HCT116 (cell line): ENCODE data around the gene CALD1. TPM values are rescaled to one million over a fixed set of nuclear protein-coding genes. Genes with fewer than 3 reads are reported as not detected.

ENCODE experiments used
- ATAC-seq: fragments of 200-7000 bp; cut with Tn5 transposase; 2 replicates; pipeline ENCODE4 v1.9.1; 2020; ENCODE audit warnings: mild to moderate bottlenecking, moderate library complexity
- BruUV-seq: library from RNA; stranded (reverse); fragments of 400-500 nt; replicated peaks from 2 replicates; lab custom pipeline; 2021; lab: Mats Ljungman, UMichigan
- CTCF ChIA-PET: fragments of 300-600 bp; sonication (Branson Sonifier 250); formaldehyde crosslinking; loops from one replicate; lab custom pipeline; 2021; ENCODE audit warnings: antibody characterized with exemption; lab: Charles Lee
- POLR2A ChIA-PET: fragments of 300-600, 350-600 bp; sonication (Branson Sonifier 250); formaldehyde crosslinking; loops from one replicate; lab custom pipeline; 2021; ENCODE audit warnings: antibody characterized with exemption; lab: Charles Lee
- RAD21 ChIA-PET, 2 experiments: fragments of 300-600 bp; sonication (Branson Sonifier 250); formaldehyde crosslinking; loops; one replicate each; lab custom pipeline; 2023; ENCODE audit warnings: low total read pairs in 2 of 2; ENCODE audit not compliant: uncharacterized antibody in 2 of 2, unreplicated experiment in 2 of 2, low non-redundant PET in 1 of 2; lab: Charles Lee
- DNase-seq: peaks from one replicate; pipeline ENCODE4 v3.0.0-alpha.2; 2010; ENCODE audit warnings: low read depth, low spot score
- H2AFZ ChIP-seq: fragments of 200-600 bp; shearing (Covaris generic), sonication (generic); 2 replicates; pipeline ENCODE4 v1.6.1; 2017; ENCODE audit warnings: low read depth, mixed run types, mixed read lengths, antibody characterized with exemption, low read length; ENCODE audit not compliant: poor library complexity, severe bottlenecking
- H3K27ac ChIP-seq: 2 replicates; pipeline ENCODE4 v1.5.1; 2012; ENCODE audit warnings: low read depth, low read length
- H3K27me3 ChIP-seq: fragments of 200-600 bp; sonication (generic); 2 replicates; pipeline ENCODE4 v1.6.1; 2016; ENCODE audit warnings: mixed run types, low read length, mixed read lengths; ENCODE audit not compliant: insufficient read depth
- H3K36me3 ChIP-seq, 2 experiments: fragments of 200-500 bp in 1 of 2; fragments of 200-600 bp in 1 of 2; sonication (Bioruptor generic) in 1 of 2; sonication (generic) in 1 of 2; 2 replicates each; pipeline versions ENCODE4 v1.5.1 to v1.6.1; 2014 to 2016; ENCODE audit warnings: low read length in 2 of 2, inconsistent platforms in 1 of 2, mixed read lengths in 1 of 2, mixed run types in 1 of 2; ENCODE audit not compliant: insufficient read depth in 2 of 2, control insufficient read depth in 1 of 2
- H3K4me1 ChIP-seq, 2 experiments: fragments of 200-600 bp in 1 of 2; sonication (generic) in 1 of 2; 2 replicates each; pipeline versions ENCODE4 v1.5.1 to v1.6.1; 2012 to 2017; ENCODE audit warnings: low read length in 2 of 2, inconsistent platforms in 1 of 2, mild to moderate bottlenecking in 1 of 2, mixed read lengths in 1 of 2, mixed run types in 1 of 2, moderate library complexity in 1 of 2; ENCODE audit not compliant: insufficient read depth in 2 of 2, control insufficient read depth in 1 of 2
- H3K4me2 ChIP-seq: fragments of 200-600 bp; sonication (generic); 2 replicates; pipeline ENCODE4 v1.6.1; 2017; ENCODE audit warnings: mixed run types, low read length, mixed read lengths
- H3K4me3 ChIP-seq, 2 experiments: fragments of 200-600 bp in 1 of 2; sonication (generic) in 1 of 2; replicated peaks in 1 of 2; 2 replicates each; pipeline ENCODE4 v1.5.1; 2011 to 2016; ENCODE audit warnings: low read length in 2 of 2, control low read depth in 1 of 2, low read depth in 1 of 2, mild to moderate bottlenecking in 1 of 2, mixed read lengths in 1 of 2, mixed run types in 1 of 2
- H3K79me2 ChIP-seq: fragments of 200-600 bp; sonication (generic); 2 replicates; pipeline ENCODE4 v1.6.1; 2017; ENCODE audit warnings: mild to moderate bottlenecking, mixed run types, low read length, moderate library complexity, mixed read lengths; ENCODE audit not compliant: insufficient read depth
- H3K9ac ChIP-seq: fragments of 200-600 bp; sonication (generic); 2 replicates; pipeline ENCODE4 v1.6.1; 2016; ENCODE audit warnings: low read length, mixed read lengths
- H3K9me2 ChIP-seq: fragments of 200-600 bp; sonication (generic), shearing (Covaris generic); 2 replicates; pipeline ENCODE4 v1.6.1; 2017; ENCODE audit warnings: mixed run types, mild to moderate bottlenecking, moderate library complexity; ENCODE audit not compliant: insufficient read depth
- H3K9me3 ChIP-seq, 2 experiments: fragments of 200-500 bp in 1 of 2; fragments of 200-600 bp in 1 of 2; sonication (Bioruptor generic) in 1 of 2; sonication (generic) in 1 of 2; 2 replicates each; pipeline ENCODE4 v1.6.1; 2014 to 2017; ENCODE audit warnings: low read length in 2 of 2, mixed read lengths in 2 of 2, inconsistent platforms in 1 of 2, low read depth in 1 of 2, mild to moderate bottlenecking in 1 of 2, mixed run types in 1 of 2, moderate library complexity in 1 of 2; ENCODE audit not compliant: control insufficient read depth in 1 of 2, insufficient read depth in 1 of 2
- H4K20me1 ChIP-seq: fragments of 200-600 bp; sonication (generic), shearing (Covaris generic); 2 replicates; pipeline ENCODE4 v1.6.1; 2017; ENCODE audit warnings: mixed run types, mild to moderate bottlenecking, moderate library complexity; ENCODE audit not compliant: insufficient read depth
- CBX3 ChIP-seq: IDR thresholded peaks from 2 replicates; pipeline ENCODE4 v1.6.1; 2012; ENCODE audit warnings: low read depth
- EGR1 ChIP-seq: IDR thresholded peaks from 2 replicates; pipeline ENCODE4 v1.6.1; 2012; ENCODE audit warnings: low read depth
- ELF1 ChIP-seq: IDR thresholded peaks from 2 replicates; pipeline ENCODE4 v1.6.1; 2012; ENCODE audit warnings: low read depth, borderline replicate concordance
- JUND ChIP-seq: IDR thresholded peaks from 2 replicates; pipeline ENCODE4 v1.6.1; 2012
- RAD21 ChIP-seq: IDR thresholded peaks from 2 replicates; pipeline ENCODE4 v1.6.1; 2012; ENCODE audit warnings: low read depth, mild to moderate bottlenecking
- TCF7L2 ChIP-seq: IDR thresholded peaks from 2 replicates; pipeline ENCODE4 v1.7.0; 2011; ENCODE audit warnings: borderline replicate concordance, inconsistent platforms; ENCODE audit not compliant: insufficient read depth, insufficient read length; ENCODE audit errors: extremely low read depth
- intact Hi-C: fragments of 100-400 bp; cut with micrococcal nuclease; formaldehyde crosslinking; loops from 2 replicates; pipeline ENCODE4 v1.10.0; 2022
- total RNA-seq: library from RNA; stranded (reverse); gene quantifications from one replicate; pipeline ENCODE4 v1.2.1, GENCODE V29; 2021; ENCODE audit not compliant: unreplicated experiment
- TF ChIP-seq, protein P1 (sequence below): IDR thresholded peaks from 2 replicates; pipeline ENCODE4 v1.6.1; 2012; ENCODE audit warnings: low read depth
- TF ChIP-seq, protein P2 (sequence below), 3 experiments: fragments of 200-600 bp in 1 of 3; sonication (generic) in 1 of 3; IDR thresholded peaks in 2 of 3; conservative IDR thresholded peaks in 1 of 3; 2 replicates each; pipeline ENCODE4 v1.5.1; 2012 to 2017; ENCODE audit warnings: low read depth in 2 of 3, low read length in 2 of 3, antibody characterized with exemption in 1 of 3, borderline replicate concordance in 1 of 3, control low read depth in 1 of 3, mild to moderate bottlenecking in 1 of 3, mixed read lengths in 1 of 3, mixed run types in 1 of 3, moderate library complexity in 1 of 3; ENCODE audit not compliant: insufficient read depth in 1 of 3

CALD1 gene
- total RNA-seq, 1 experiment from 2014 or later = 66.8 TPM

DNA sequence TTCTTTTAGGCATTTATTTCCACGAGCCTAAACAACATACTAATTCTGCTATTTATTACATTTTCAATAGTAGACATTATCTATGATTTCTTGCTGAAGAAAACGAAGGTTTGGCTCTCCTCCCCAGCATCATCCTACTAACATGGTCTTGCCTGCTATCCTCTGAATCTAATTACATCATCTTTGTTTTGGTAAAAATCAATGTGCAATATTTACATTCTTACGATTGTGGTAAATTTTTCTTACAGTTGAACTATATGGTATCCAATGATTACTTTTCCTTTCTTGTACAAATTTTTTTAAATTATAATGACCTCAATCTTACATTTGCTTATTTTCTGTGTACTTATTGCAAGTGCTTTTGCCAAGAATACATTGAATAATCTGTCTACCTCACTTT is 7.0 kb upstream of the CALD1 start (continued):
- TF ChIP-seq, protein P1, sequence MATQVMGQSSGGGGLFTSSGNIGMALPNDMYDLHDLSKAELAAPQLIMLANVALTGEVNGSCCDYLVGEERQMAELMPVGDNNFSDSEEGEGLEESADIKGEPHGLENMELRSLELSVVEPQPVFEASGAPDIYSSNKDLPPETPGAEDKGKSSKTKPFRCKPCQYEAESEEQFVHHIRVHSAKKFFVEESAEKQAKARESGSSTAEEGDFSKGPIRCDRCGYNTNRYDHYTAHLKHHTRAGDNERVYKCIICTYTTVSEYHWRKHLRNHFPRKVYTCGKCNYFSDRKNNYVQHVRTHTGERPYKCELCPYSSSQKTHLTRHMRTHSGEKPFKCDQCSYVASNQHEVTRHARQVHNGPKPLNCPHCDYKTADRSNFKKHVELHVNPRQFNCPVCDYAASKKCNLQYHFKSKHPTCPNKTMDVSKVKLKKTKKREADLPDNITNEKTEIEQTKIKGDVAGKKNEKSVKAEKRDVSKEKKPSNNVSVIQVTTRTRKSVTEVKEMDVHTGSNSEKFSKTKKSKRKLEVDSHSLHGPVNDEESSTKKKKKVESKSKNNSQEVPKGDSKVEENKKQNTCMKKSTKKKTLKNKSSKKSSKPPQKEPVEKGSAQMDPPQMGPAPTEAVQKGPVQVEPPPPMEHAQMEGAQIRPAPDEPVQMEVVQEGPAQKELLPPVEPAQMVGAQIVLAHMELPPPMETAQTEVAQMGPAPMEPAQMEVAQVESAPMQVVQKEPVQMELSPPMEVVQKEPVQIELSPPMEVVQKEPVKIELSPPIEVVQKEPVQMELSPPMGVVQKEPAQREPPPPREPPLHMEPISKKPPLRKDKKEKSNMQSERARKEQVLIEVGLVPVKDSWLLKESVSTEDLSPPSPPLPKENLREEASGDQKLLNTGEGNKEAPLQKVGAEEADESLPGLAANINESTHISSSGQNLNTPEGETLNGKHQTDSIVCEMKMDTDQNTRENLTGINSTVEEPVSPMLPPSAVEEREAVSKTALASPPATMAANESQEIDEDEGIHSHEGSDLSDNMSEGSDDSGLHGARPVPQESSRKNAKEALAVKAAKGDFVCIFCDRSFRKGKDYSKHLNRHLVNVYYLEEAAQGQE = no peak
- no peak for TF ChIP-seq JUND
- TF ChIP-seq ELF1 = no peak
- TF ChIP-seq, all 23 proteins: peak for 0

DNA sequence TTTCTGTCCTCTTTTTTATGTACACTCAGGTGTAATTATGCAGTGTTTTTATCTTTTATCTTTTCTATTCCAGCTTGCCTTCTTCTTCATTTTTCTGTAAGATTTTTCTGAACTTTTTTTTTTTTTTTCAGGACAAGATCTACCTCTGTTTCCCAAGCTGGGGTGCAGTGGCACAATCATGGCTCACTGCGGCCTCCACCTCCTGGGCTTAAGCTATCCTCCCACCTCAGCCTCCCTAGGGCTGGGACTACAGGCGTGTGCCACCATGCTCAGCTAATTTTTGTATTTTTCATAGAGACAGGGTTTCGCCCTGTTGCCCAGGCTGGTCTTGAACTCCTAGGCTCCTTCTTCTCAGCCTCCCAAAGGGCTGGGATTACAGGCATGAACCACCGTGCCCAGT is 6.3 kb upstream of the CALD1 start:
- H3K27ac ChIP-seq = no peak overlapping the region
- no peak overlapping the region for H3K9ac ChIP-seq
- no peaks in the 10 kb centered on the region for H3K36me3 ChIP-seq
- no peaks in the 10 kb centered on the region for H3K27me3 ChIP-seq
- no peak overlapping the region for H3K4me3 ChIP-seq
- ChIA-PET POLR2A (no interaction called here), RAD21 (no interaction called here), CTCF (no interaction called here)
- no peaks in the 10 kb centered on the region for H3K9me3 ChIP-seq
- no peaks in the 10 kb centered on the region for H3K4me1 ChIP-seq
- H3K9me2 ChIP-seq = no peaks in the 10 kb centered on the region
- no peak for TF ChIP-seq CBX3
- TF ChIP-seq RAD21 = no peak
- TF ChIP-seq, protein P2, sequence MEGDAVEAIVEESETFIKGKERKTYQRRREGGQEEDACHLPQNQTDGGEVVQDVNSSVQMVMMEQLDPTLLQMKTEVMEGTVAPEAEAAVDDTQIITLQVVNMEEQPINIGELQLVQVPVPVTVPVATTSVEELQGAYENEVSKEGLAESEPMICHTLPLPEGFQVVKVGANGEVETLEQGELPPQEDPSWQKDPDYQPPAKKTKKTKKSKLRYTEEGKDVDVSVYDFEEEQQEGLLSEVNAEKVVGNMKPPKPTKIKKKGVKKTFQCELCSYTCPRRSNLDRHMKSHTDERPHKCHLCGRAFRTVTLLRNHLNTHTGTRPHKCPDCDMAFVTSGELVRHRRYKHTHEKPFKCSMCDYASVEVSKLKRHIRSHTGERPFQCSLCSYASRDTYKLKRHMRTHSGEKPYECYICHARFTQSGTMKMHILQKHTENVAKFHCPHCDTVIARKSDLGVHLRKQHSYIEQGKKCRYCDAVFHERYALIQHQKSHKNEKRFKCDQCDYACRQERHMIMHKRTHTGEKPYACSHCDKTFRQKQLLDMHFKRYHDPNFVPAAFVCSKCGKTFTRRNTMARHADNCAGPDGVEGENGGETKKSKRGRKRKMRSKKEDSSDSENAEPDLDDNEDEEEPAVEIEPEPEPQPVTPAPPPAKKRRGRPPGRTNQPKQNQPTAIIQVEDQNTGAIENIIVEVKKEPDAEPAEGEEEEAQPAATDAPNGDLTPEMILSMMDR (IDR thresholded peaks at IDR 0.05 in 2 of 3, conservative IDR thresholded peaks at IDR 0.05 in 1 of 3; ENCODE audit: borderline replicate concordance in 1 of 3, insufficient read depth in 1 of 3, low read depth in 2 of 3, low read length in 2 of 3) = no peak
- TF ChIP-seq ELF1 = no peak
- TF ChIP-seq TCF7L2 = no peak
- no peak for TF ChIP-seq EGR1
- no peaks in the 10 kb centered on the region for H3K79me2 ChIP-seq
- ATAC-seq (no peak), DNase-seq (no peak)
- BruUV-seq = no TSS peak
- H4K20me1 ChIP-seq = no peaks in the 10 kb centered on the region
- no peak overlapping the region for H2AFZ ChIP-seq
- intact Hi-C loops = no loop called here
- no peak overlapping the region for H3K4me2 ChIP-seq
